ACC112 (cell line): ENCODE data around the gene N4BP2L2.
A peak's percentile ranks its signal among the peaks of the same experiment; 100 is the strongest.

ENCODE experiments used
- H2AFZ ChIP-seq: fragments of 200-600 bp; sonication (generic); one replicate; pipeline ENCODE4 v1.6.0; 2017; ENCODE audit warnings: antibody characterized with exemption, low read length; ENCODE audit not compliant: unreplicated experiment
- H3K27ac ChIP-seq: fragments of 200-600 bp; sonication (generic); 2 replicates; pipeline ENCODE4 v1.5.1; 2014; ENCODE audit warnings: low read depth, mild to moderate bottlenecking, antibody characterized with exemption, low read length, moderate library complexity
- H3K27me3 ChIP-seq: fragments of 200-600 bp; sonication (generic); 2 replicates; pipeline ENCODE4 v1.6.1; 2014; ENCODE audit warnings: mild to moderate bottlenecking, antibody characterized with exemption, low read length, moderate library complexity, mixed read lengths; ENCODE audit not compliant: insufficient read depth
- H3K36me3 ChIP-seq: fragments of 200-600 bp; sonication (generic); 2 replicates; pipeline ENCODE4 v1.6.1; 2016; ENCODE audit warnings: mild to moderate bottlenecking, antibody characterized with exemption, low read length, moderate library complexity, mixed read lengths; ENCODE audit not compliant: insufficient read depth
- H3K4me1 ChIP-seq: fragments of 200-600 bp; sonication (generic); one replicate; pipeline ENCODE4 v1.6.1; 2016; ENCODE audit warnings: low read length, mixed read lengths; ENCODE audit not compliant: insufficient read depth, unreplicated experiment, control insufficient read depth
- H3K4me3 ChIP-seq: fragments of 200-600 bp; sonication (generic); 2 replicates; pipeline ENCODE4 v1.5.1; 2014; ENCODE audit warnings: mild to moderate bottlenecking, low read depth, low read length
- H3K79me2 ChIP-seq: fragments of 200-600 bp; sonication (generic); one replicate; pipeline ENCODE4 v1.6.0; 2016; ENCODE audit warnings: low read length; ENCODE audit not compliant: control insufficient read depth, unreplicated experiment, insufficient read depth

Gene N4BP2L2

DNA sequence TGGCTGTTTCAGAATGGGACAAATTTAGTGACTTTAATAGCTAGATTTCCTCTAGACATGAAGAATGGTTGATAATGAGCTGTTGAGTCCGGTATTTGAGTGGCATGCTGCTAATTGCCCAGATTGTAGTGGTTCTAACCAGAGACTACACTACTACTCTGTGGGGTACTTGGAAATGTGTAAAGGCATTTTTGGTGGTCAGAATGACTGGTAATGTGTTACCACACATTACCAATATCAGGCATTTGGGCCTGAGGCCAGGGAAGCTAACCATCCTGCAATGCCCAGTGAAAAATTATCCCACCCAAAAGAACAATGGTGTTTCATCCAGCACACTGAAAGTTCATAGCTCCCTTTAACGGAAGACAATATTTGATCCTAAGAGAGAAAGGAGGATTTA, 93.1 kb downstream of the N4BP2L2 start:
- no peaks in the 10 kb centered on the region for H3K27me3 ChIP-seq
- no peak overlapping the region for H3K4me3 ChIP-seq
- H3K36me3 ChIP-seq, result no peaks in the 10 kb centered on the region
- no peaks in the 10 kb centered on the region for H3K4me1 ChIP-seq
- H3K79me2 ChIP-seq, result no peaks in the 10 kb centered on the region
- H3K27ac ChIP-seq, result no peak overlapping the region
- no peak overlapping the region for H2AFZ ChIP-seq

DNA sequence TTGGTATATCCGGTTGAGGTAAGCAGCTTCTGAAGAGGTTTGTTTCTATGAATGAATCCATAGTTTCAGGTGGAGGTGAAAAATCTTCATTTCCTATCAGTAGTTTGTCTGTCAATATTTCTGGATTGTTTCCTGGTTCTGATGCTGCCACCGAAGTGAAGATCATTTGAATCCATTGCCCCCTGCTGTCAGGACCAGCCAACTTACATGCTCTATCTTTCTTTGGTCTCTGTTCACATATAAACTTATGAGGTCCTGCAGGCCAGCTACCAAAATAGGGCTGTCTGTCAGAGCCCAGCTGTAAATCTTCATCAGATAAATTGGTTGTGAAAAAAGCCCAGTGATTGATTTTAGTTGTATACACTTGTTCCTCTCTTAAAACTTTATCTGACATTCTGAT, 95.5 kb downstream of the N4BP2L2 start:
- Histone ChIP-seq H2AFZ (no peak overlapping the region), H3K4me1 (no peaks in the 10 kb centered on the region), H3K36me3 (no peaks in the 10 kb centered on the region), H3K4me3 (no peak overlapping the region), H3K27me3 (no peaks in the 10 kb centered on the region), H3K79me2 (no peaks in the 10 kb centered on the region), H3K27ac (no peak overlapping the region)

DNA sequence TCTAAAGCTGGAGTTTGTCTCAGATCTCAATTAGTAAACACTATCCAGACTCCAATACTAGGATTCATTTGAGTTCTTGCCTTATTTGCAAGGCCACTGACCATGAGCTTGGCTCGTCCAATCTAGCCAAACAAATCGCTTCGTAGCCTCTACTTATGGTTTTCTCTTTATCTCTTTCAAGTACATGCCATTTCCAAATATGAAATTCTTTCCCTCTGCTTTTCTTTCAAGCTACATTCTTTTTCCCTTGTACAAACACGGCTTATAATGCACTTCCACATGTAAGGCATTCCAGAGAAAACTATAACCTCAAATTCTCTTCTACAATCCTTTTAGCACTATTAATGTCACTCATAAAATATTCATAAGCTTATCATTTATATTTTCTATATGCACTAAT, 99.7 kb downstream of the N4BP2L2 start:
- Histone ChIP-seq H3K27ac (no peak overlapping the region), H2AFZ (no peak overlapping the region), H3K4me1 (no peaks in the 10 kb centered on the region), H3K36me3 (no peaks in the 10 kb centered on the region), H3K27me3 (no peaks in the 10 kb centered on the region), H3K4me3 (no peak overlapping the region), H3K79me2 (no peaks in the 10 kb centered on the region)

DNA sequence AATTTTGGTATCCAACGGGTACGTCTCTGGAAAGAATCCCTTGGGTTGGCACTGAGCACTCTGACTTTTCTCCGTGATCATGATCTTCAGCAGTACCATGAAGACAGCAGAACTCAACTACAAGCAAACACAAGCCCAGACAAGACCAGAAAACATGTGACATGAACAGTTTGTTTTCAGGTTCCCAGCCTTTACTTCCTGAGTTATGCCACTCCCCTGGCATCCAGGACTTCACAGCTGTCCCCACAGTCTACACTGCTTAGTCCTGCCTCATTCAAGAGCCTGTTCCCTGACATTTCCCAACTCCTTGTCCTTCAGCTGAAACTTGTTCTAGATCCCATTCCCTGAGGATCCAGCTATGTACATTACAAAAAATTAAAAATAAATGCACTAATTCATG, 105.7 kb downstream of the N4BP2L2 start:
- Histone ChIP-seq H3K27me3 (no peaks in the 10 kb centered on the region), H3K36me3 (no peaks in the 10 kb centered on the region), H3K4me3 (no peak overlapping the region), H2AFZ (no peak overlapping the region), H3K27ac (no peak overlapping the region), H3K4me1 (no peaks in the 10 kb centered on the region), H3K79me2 (no peaks in the 10 kb centered on the region)

DNA sequence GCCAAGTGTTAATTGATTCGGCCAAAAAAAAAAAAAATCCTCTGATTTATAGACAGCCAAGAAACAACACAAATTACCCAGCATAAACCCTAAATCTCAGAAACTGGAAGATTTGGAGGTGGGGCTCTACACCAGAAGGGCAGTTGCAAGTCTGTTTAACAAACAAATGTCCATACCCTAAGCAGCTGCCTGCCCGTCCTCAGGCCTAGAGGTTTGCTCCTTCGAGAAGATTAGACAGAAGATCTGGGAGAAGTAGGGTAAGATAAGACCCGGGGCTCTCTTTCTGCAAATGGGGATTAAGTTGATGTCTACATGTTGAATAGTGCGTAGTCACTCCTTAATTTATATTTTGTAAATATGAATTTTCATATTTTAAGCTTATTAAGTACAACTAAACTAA, 107.2 kb downstream of the N4BP2L2 start:
- Histone ChIP-seq H3K27me3 (no peaks in the 10 kb centered on the region), H3K4me3 (no peak overlapping the region), H3K36me3 (no peaks in the 10 kb centered on the region), H3K4me1 (peaks cover 3% of the 10 kb centered on the region), H2AFZ (no peak overlapping the region), H3K27ac (no peak overlapping the region), H3K79me2 (no peaks in the 10 kb centered on the region)

DNA sequence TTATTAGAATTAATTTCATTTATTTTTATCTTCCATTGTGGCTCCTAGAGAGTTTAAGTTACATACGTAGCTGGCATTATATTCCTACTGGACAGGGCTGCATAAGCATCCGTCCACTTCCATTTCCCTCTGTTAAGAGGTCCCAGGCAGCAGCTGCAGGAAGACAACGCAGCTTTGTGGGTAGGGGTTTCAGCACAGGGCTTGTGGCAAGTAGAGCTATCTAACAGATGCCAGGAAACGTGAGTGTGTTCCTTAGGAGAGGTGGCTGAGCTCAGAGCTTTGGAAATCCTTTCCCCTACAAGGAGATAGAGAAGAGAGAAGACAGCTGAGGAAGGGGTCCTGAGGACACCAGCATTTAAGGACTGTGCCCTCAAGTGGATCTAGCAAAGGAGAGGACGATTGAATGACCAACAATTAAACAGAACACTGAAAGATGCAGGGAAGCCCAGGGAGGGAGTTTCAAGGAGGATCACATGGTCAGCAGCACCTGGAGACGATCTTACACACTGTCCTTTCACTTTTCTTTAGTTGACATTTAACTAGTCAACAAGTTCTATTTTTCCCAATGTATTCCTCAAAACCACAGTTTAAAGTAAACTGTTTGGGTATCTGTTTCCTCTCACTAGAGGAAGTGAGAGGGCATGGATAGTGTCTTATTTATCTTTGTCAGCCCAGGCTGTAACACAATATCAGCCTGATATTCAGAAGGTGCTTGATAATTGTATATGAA, 108.4 kb downstream of the N4BP2L2 start:
- H3K4me3 ChIP-seq, result no peak overlapping the region
- H2AFZ ChIP-seq, result no peak overlapping the region
- no peaks in the 10 kb centered on the region for H3K79me2 ChIP-seq
- no peaks in the 10 kb centered on the region for H3K36me3 ChIP-seq
- H3K27me3 ChIP-seq, result no peaks in the 10 kb centered on the region
- H3K27ac ChIP-seq, result no peak overlapping the region
- H3K4me1 ChIP-seq, result peaks cover 9% of the 10 kb centered on the region

DNA sequence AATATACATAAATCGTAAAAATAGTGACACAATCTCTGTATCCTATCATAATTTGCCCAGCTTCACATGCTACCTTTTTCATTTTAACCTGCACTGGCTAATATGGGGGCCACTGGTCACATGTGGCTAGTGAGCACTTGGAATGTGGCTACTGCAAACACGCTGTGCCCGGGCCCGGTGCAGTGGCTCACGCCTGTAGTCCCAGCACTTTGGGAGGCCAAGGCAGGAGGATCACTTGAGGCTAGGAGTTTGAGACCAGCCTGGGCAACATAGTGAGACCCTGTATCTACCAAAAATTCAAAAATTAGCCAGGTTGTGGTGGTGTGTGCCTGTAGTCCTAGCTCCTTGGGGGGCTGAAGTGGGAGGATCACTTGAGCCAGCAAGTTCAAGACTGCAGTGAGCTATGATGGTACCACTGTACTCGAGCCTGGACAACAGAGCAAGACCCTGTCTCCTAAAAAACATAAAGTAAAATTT, 109.1 kb downstream of the N4BP2L2 start:
- Histone ChIP-seq H3K27me3 (no peaks in the 10 kb centered on the region), H3K4me1 (peaks cover 9% of the 10 kb centered on the region), H3K79me2 (no peaks in the 10 kb centered on the region), H3K36me3 (no peaks in the 10 kb centered on the region), H2AFZ (no peak overlapping the region), H3K4me3 (no peak overlapping the region), H3K27ac (no peak overlapping the region)

DNA sequence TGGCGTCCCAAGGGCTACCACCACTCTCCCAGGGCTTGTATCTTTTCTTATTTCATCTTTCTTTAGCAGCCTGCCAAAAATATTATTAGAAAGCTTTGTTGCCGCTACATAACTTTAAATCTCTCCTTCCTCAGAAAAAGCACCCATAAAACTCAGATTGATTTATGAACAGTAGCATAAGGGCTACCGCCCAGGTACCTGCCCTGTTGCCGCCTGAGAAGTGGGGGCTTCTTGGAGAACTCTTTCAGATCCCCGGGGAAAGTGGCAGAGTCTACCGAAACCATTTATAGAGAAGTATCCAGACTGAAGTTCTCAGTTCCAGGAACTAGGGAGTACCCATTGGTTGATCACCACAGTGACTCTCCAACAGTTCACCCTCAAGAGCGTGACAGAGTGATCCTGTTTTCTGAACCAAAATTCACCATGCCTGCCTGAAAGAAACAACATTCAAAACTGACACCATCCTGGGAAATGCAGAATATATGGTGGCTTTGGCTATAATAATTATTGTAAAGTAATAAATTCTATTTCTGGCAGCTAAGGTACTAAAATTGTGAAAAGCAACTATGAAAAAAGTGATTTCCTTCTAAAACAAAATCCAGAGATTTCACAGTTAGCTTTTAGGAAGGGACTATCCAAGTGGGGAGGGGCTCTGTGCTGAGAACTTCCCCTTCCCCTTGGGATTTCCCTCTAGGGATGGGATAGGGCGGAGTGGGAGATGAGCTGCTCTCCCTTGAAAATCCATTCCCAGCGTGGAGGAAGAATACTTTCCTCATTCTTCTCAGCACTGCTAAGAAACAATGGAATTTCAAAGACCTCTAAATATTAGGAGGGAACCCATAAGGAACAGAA, 109.8 kb downstream of the N4BP2L2 start:
- no peaks in the 10 kb centered on the region for H3K36me3 ChIP-seq
- no peaks in the 10 kb centered on the region for H3K79me2 ChIP-seq
- peaks cover 9% of the 10 kb centered on the region for H3K4me1 ChIP-seq
- H3K4me3 ChIP-seq, result peak overlapping the region; percentile 85
- peak overlapping the region; percentile 91 for H2AFZ ChIP-seq
- no peak overlapping the region for H3K27ac ChIP-seq
- no peaks in the 10 kb centered on the region for H3K27me3 ChIP-seq

DNA sequence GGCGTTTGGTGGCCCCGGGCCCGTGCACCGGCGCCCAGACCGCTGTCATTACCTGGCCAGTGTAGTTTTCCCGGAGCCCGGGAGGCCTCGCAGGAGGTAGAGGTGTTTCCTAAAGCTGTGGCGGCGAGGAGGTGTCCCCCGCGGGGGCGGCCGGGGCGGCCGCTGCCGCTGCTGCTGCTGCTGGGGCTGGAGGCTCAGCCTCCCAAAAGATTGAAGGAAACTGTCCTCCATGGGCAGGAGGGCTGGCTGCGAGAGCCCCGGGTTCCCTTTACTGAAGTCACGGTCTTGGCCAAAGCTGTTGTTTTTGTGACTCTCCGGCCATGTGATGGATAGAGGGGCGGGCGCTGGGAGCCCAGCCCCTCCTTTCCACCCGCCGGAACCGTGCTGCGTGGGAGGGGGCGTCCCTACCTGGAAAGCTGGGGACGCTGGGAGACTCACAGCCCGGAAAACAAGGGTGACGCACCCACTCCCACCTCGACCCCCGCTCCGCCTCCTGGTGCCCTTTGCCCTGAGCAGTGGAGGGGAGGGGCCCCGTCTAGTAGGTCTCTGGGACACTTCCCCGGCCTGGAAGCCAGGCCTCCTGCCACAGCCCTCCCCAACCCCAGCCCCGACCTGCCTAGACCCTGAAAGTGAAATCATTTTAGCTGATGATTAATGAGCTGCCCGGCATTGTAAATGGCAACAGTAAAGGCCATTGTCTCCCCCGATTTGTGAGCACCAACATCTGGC, 110.6 kb downstream of the N4BP2L2 start, which contains the start of gene N4BP2L1:
TSS of gene N4BP2L1 (minus strand) at position 279 of the 729 bp plus-strand sequence. CDS start at position 231, 48 bp downstream.
- Histone ChIP-seq H3K27me3 (no peaks in the 10 kb centered on the region), H2AFZ (peak within 1 kb of the TSS; percentile 91), H3K36me3 (no peaks in the 10 kb centered on the region), H3K4me3 (peak within 1 kb of the TSS; percentile 85), H3K4me1 (peaks cover 9% of the 10 kb centered on the region), H3K79me2 (no peaks in the 10 kb centered on the region), H3K27ac (no peak within 1 kb of the TSS)

DNA sequence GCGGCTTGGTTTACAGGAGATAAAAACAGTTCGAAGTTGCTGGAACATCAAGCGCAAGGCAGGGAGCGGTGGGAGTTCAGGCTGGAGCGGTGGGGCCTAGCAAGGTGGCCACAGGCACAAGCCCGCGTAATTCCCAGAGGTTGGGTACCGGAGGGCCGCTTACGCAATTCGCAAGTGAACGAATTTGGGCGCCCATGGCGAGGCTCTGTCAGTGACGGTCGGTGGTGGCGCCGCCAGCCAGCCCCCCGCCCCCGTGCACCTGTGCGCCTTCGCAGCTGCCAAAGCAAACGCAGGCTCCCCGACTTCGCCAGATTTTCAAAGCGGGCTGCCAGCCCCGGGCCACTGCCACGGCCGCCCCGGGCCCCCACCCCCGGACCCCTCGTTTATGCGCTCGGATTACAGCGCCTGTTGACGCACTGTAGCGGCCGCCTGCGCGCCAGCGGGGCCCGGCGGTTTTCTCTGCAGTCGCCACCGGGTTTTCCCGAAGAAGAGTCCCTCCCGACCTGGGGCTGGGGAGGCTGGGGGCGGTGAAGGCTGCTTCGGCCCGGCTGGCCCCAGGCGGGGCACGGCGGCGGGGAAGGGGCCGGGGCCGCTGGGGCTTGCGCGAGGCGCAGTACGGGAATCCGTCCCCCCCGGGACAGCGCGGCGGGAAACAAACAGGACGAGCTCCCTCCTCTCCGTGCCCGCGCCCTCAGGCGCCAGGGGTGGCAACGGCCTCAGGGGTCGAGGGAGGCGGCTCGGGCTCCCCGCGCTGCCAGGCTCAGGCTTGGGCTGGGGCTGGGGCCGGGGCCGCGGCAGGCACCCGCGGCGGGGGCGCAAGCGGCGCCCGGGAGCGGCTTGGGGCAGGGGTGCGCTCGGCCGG, 111.4 kb downstream of the N4BP2L2 start:
- Histone ChIP-seq H3K27ac (no peak overlapping the region), H3K4me1 (peaks cover 9% of the 10 kb centered on the region), H2AFZ (peak overlapping the region; percentile 91), H3K79me2 (no peaks in the 10 kb centered on the region), H3K4me3 (peak overlapping the region; percentile 85), H3K27me3 (no peaks in the 10 kb centered on the region), H3K36me3 (no peaks in the 10 kb centered on the region)
